NCI-H1105 treated with DMSO at 0.1 percent for 48 hours (cell line): Measurements from ENCODE around the gene NT5DC3.
A peak's percentile ranks its signal among the peaks of the same experiment; 100 is the strongest.

Experiments
- DNase-seq: peaks from one replicate; lab custom pipeline; 2025; lab: John Stamatoyannopoulos, UW

Gene NT5DC3

DNA sequence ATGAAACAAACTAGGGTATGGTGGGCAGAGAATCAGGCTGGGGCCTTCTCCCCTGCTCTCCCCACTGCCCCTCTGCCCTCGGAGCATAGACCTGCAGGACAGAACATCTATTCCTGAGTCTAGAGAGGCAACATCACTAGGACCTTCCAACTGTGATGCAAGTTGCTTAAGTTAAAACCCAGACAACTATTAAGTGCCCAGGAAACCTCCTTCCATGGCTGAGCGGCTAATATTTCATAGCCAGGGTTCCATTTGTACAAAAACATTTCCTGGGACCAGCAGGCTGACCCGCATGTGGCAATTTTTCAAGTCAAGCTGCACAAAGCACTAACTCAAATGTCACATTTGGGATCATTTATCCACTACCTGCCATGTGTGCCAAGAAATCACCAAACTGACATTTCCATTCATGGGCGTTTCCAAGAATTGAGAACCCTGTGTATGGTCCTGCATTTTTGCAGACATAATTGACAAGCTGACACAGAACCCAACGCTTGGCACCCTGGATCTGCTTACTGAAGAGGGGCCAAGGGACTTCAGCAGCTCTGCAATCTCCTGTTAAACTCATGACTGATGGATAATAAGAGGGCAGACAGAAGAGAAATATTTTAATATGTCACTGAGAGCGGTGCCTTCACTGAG, 32.7 kb downstream of the NT5DC3 start:
- DNase-seq: no peak

DNA sequence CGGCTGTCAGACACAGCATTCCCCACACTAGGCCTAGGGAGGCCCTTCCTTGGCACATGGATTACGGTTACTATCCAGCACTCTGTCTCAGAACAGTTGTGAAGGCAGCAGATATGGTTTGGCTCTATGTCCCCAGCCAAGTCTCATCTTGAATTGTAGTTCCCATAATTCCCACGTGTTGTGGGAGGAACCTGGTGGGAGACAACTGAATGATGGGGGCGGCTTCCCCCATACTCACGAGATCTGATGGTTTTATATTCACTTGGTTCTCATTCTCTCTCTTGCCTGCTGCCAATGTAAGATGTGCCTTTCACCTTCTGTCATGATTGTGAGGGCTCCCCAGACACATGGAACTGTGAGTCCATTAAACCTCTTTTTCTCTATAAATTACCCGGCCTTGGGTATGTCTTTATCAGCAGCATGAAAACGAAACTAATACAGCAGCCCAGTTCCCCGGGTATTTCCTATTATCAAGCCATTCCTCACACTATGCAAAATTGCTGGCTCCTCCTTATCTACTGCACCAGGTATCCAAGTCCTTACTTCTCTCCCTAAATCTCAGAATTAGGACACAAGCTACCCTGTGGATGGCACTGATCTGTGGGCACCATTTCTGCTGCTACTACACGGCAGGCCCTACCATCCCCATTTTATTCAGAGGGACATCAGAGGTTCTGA, 33.3 kb downstream of the NT5DC3 start:
- no peak for DNase-seq

DNA sequence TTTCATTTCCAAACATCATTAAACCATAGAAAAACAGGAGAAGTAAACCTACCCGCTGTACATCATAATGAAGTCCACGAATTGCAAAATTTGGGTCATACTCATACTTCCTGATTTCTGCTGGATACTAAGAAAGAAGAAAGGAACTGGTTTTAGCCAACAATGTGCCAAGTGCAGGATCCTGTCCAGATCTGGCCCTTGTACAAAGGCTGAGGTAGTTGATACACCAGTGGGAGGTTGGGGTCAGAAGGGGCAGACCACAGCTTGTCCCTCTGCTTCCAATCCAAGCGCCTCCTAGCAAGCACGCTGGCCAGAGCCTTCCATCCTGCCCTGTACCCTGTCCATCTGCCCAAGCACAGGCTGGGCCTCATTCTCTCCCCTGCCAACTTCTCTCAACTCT, 34.2 kb downstream of the NT5DC3 start:
- DNase-seq: no peak

DNA sequence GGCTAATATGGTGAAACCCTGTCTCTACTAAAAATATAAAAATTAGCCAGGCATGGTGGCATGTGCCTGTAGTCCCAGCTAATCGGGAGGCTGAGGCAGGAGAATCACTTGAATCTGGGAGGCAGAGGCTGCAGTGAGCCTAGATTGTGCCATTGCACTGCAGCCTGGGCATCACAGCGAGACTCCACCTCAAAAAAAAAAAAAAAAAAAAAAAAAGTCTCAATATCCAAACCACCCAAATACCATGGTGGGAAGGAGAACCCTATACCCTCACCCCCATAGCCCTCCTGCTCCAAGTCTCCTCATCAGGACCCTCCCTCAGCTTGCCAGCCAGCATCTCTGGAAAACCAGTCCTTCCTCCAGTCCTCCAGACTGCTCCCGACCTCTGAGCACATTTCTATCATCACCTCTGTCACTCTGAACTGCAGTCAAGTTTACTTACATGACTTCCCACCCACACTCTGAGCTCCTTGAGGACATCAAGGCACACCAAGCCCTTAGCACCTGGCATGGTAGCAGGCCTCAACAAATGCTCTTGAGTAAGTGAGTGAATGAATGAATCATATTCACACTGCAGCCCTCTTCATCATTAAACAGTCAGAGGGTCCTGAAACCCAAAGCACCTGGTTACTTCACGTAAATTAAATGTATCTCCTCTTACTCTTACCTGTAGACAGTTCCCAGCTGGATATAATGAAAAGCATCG, 35.2 kb downstream of the NT5DC3 start:
- DNase-seq: no peak

DNA sequence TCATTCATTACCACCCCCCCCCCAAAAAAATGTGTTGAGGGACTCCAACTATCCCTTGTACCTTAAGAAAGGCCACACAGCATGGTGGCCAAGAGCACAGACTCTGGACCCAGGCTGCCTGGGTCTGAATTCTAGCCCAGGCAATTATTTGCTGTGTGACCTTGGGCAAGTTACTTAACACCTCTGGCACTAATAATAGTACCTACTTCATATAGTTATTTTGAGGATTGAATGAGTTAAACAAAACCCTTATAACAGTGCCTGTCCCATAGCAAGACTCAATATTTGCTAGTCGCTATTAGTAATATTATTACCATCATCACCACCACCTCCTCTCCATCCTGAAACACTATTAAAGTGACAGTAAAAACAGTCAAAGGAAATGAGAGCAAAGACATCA, 37.2 kb downstream of the NT5DC3 start:
- no peak for DNase-seq

DNA sequence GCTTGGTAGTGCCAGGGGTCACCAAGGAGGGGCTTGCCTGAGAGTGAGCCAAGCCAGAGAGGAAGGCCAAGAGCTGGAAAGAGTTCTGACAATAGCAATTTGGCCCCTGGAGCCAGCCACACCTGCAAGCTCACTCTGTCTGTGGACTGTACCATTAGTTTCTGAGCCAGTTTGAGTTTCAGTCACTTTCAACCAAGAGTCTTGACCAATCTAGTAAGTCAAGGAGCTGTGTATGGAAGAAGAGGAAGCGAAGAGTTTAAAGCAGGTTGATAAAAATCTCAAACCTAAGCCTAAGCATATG, 38.5 kb downstream of the NT5DC3 start:
- DNase-seq: no peak

DNA sequence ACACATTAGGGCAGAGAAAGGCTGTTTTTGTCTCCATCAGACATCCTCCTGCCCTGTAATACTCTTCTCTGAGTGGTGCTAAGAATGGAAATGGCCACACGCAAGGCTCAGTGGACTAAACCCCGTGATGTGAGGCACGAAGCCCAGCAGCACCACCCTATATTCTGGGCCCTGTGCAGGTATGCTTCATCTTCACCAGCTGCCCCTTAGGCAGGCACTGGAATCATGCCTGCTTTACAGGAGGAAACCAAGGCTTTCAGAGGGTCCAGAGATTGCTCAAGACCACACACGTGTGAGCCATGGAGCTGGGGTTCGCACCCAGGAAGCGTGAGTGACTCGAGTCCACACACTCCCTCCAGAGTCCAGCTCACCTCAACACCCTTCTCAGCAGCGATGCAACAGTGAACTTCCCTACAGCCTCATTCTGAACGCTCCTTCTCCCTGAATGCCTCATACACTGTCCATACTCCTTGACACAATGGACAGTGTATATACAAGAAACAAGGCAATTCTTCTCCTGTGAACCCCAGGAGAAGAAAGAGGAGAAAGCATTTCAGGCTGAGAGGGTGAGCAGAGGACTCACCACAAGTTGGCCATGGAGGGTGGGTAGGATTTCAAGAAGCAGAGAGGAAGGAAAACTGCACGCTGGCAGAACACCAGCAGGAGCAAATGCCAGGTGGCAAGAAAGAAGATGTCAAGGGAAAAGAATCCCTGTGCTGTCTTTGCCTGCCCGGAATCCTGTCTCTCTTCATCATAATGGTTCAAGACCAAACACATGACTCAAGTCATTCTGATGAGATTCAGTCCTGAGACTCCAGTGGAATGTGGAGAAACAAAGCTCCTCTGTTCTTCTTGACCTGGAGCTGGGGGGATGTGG, 39.1 kb downstream of the NT5DC3 start:
- no peak for DNase-seq

DNA sequence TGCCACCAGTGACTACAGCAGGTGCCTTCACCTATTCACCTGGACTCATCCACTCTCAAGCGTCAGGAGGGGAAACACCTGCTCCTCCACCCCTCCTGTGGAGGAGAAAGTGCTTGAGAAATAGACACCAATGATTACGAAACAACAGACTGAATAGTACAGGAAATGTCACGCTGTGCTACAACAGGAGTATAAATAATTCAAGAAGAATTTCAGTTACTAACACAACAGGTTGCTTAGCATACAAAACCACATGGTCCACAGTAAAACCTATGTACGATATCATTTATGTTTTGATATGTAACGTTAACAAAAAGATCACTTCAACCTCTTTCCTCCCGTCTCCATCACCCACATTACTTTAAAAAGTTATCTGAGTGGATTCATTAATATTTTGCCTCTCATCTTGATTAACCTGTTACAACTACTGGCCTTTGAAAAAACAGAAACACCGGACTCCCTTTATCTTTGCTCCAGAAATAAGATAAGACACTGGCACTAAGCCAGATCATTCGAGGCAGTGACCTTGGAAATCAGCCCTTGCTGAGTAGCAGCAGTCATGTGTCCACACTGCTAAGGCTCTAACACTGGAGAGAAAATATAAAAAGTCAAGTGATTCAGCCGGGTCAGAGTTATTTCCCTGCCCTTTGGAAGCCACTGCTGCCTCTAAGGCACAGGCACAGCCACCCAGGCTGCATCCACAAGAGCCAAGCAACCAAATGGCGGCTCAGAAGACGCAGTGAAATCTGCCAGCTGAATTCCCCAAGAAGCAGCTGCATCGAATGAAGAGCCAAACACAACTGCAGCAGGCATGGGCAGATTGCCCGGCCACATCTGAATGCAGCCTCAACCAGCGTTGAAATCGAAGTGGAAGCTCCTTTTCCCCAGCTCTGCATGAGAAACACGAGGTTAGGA, 40.9 kb downstream of the NT5DC3 start:
- peak; percentile 92 for DNase-seq

DNA sequence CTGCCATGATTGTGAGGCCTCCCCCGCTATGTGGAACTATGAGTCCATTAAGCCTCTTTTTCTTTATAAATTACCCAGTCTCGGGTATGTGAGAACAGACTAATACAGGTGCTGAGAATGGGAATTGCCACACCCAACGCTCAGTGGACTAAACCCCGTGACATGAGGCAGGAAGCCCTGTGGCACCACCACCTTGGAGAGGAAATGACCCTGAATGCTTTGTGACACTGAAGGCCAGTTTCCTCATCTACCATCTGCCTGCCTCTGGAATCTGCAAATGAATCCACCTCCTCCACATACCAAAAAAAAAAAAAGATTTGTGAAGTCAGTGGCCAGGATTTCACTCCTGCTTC, 41.6 kb downstream of the NT5DC3 start:
- DNase-seq: no peak

DNA sequence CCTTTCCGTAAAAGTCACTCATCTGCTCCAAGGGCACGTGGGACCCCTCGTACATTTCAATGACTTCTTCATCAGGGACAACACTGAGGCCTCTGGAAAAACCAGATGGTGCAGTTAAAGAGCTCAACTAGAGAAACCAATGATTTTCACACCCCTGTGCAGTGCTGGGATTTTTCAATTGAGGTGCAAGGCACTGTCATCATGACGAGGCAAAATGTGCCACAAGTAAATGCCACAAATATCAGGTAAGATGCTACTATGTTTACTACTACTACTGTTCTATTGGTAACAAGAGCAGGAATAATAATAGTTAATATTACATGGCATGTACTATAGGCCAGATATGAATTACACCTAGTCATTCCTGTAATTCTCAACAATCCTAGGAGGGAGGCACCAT, 42.4 kb downstream of the NT5DC3 start:
- no peak for DNase-seq

DNA sequence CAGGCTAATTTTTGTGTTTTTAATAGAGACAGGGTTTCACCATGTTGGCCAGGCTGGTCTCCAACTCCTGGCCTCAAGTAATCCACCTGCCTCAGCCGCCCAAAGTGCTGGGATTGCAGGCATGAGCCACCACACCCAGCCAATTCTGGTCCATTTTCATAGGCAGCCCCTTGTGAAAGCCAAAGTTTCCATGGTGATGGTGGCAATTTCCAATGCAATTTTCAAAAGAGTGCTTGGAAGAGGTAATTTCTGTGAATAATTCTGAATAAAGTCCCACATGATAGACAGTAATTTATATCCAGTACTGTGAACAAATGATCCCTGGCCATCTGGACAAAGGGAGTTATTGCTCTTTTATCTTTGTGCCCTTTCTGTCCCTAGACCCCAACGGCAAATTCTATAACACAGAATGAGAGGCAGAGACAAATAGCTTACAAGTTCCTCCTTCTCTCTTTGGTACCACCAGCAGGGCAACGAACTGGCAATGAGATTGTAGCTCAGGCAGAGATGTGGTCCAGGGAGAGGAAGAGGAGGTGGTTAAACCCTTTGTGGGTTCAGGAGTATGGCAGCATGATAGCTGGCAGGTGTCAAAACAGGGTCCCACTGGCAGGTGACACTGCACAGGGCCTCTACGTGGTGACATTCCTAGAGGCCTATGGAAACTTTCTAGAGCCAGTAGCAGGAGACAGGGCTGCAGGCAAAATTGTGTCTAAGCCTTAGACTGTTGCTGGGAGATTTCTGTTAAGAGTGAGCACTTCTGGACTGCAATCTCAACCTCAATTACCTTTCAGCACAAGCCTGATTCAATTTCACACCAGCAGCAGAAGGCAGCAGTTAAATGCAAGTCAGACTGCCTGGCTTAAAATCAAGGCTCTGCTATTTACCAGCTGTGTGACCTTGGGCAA, 46.5 kb downstream of the NT5DC3 start:
- DNase-seq: no peak

DNA sequence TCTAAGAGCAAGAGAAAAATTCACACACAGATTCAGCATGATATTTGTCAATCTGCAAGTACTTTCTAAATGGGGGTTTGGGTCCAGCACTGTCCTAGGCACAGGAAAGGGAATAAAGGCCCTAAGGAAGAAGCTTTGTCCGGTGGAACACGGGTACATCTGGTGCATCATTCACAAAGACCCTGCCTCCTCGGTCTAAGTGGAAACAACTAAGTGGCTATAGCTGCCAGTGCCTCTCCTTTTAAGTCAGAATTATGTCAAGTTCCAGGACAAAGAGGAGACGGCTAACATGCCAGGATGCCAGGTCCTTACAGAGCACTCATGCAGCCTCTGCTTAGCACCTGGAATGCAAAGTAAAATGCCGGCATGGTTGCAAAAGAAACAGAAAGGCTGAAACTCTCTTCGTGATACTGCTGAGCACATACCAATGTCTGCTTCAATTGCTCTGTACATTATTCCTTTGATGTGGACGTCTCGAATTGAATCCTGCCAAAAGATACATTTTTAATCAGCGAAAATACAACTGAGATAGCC, 47.5 kb downstream of the NT5DC3 start:
- no peak for DNase-seq

DNA sequence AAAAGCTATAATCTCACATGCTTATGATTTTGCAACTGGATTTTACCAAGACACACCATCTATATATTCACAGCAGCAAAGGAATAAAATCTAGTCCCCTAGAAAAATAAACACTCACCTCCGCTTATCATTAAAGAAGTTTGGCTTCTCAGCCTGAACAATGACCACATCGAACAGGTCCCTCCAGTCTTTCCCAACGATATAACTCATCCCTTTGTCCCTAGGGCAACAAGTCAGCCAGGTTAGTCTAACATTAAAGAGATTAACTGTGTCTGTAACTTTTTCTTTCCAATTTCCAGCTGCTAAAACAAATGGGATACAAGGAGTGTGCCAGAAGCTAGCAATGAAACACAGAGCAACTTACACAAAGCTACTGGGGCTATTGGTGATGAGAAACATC, 48.0 kb downstream of the NT5DC3 start:
- DNase-seq: no peak

DNA sequence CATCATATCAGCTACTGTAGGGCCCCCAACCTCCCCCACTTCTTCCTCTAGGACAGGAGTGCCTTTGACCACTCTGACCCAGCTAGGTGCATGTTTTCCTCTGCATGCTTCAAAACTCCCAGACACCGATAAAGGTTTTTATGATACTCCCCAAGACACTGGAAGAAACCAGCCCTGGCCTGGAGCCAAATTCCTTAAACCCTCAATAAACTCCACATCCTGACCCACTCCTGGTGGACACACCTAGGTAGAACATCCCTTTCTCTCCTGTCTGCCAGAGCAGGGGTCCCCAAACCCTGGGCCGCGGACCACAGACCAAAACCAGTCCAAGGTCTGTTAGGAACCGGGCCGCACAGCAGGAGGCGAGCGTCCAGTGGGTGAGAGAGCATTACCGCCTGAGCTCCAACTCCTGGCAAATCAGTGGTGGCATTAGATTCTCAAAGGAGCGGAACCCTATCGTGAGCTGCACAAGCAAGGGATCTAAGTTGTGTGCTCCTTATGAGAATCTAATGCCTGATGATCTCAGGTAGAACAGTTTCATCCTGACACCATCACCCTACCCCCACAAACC, 49.6 kb downstream of the NT5DC3 start:
- DNase-seq: no peak

DNA sequence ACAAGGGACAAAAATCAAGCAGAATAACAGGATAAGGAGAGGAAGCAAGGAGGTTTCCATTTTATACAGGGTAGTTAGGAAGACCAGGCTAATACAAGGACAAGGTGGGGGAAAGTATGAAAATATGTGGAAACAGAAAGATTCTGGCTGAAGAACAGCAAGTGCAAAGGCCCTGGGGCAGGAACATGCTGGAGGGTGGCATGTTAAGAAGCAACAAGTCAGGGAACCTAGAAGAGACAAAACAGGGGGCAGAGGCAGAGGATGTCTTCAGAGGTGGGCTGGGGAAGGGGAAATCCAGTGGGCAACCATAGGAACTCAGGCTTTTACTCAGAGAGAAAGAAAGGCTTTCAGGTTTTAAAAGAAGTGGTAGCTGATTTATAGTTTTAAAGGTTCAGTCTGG, 54.8 kb downstream of the NT5DC3 start:
- DNase-seq: no peak

DNA sequence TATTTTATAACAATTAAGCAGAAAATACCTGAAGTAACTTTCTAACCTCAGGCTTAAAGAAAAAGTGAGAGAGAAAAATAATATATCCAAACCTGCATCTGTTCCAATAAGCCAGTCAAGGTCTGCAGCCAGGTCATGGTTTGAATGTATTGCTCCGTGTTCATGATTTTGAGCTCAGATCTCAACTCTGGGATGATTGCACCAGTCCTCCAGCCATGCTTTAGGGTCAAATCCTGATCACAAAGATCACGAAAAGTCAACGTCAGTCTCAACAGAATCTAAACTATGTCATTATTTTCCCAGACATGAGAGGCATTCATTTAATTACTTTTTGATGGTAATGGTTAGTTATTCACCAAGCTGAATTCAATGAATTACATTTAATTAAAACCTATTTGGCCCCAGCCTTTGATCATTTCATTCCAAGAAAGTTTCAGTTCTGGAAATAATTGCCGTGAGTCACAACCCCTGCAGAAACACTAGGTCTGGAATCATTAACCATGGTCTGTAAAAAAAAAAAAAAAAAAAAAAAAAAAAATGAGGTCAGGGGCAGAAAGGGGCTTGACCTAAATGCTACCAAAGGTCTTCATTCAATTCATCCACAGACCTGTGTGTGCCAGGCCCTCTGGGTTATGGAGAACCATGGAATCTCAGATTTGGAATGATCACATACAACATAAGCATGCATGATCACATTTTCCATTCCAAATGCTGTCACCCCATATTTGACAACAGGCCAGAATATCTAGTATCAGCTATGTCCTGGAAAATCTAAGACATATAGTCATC, 55.6 kb downstream of the NT5DC3 start:
- no peak for DNase-seq

DNA sequence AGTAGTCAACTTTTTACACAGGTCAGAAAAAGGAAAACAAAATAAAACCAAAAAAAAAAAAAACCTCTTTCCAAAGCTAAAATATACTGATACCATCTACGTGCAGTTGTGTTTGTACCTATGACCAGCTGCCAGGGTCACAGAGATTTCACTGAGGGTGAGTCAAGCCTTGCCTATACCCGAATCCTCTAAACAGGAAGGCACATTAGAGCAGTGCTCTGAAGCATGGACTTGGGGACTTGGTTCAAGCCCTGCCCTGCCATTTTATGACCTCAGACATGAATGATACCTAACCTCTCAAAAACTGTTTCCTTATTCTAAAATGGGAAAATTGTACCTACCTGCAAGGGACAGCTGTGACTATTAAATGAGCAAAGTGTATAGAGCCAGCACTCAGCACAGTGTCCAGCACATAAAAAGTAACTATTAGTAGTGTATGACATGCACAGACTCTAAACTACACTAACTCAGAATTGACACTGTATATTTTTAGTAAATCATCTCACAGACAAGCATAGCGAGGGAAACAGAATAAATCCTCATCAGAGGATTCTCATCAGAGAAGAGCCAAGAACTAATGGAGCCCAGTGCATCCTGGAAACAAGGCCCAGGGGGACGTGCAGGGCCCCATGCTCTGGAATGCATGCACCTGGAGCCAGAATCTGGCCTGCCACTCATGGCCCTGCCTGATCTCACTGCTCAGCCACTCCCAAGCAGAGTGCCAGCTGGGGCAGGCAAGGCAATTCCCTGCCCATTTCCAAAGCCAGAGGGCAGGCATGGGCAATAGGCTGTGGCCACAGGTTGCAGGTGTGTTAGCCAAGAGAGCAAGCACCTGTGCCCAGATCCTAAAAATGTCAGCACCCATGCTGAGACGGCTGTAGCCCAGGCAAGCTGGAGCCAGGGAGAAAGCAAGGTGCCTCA, 57.0 kb downstream of the NT5DC3 start:
- no peak for DNase-seq

DNA sequence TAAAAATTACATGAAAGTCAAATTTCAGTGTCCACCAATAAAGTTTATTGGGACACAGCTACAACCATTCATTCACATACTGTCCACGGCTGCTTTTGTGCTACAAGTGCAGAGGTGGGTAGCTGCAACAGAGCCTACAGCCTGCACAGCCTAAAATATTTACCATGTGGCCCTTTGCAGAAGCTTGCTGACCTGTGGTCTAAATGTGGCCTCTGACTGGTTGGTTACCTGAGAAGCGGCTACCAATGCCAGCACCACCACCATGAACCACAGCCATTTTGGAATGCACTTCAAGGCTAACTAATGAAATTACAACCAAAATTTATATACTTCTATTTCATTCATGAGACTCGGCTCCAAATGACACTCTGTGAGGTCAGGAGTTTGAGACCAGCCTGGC, 58.6 kb downstream of the NT5DC3 start:
- DNase-seq: no peak
